OCI-LY3 (cell line): ENCODE results near the gene CACNA1C.

Experiments
- H2AFZ ChIP-seq: fragments of 200-600, 300-600 bp; shearing (Covaris generic); 2 replicates; pipeline ENCODE4 v1.6.0; 2014; ENCODE audit warnings: antibody characterized with exemption, low read depth, low read length
- H3K27ac ChIP-seq: fragments of 200-600, 300-600 bp; sonication (generic); 2 replicates; pipeline ENCODE4 v1.5.1; 2014; ENCODE audit warnings: mild to moderate bottlenecking, low read length, moderate library complexity, mixed read lengths
- H3K27me3 ChIP-seq: fragments of 200-600, 300-600 bp; sonication (generic); 2 replicates; pipeline ENCODE4 v1.6.1; 2014; ENCODE audit warnings: low read depth, low read length, mixed read lengths
- H3K36me3 ChIP-seq: fragments of 200-600, 300-600 bp; sonication (generic); replicated peaks from 2 replicates; pipeline ENCODE3; 2014; ENCODE audit warnings: low read depth, low read length, mixed read lengths
- H3K4me1 ChIP-seq: fragments of 300-600, 200-600 bp; sonication (generic); 2 replicates; pipeline ENCODE4 v1.6.1; 2014; ENCODE audit warnings: low read length, mixed read lengths
- H3K4me2 ChIP-seq: fragments of 200-600, 300-600 bp; sonication (generic); 2 replicates; pipeline ENCODE4 v1.6.1; 2014; ENCODE audit warnings: low read length, mixed read lengths
- H3K4me3 ChIP-seq: fragments of 300-600, 200-600 bp; sonication (generic); 2 replicates; pipeline ENCODE4 v1.5.1; 2014; ENCODE audit warnings: antibody characterized with exemption, mild to moderate bottlenecking, low read length, moderate library complexity
- H3K79me2 ChIP-seq: fragments of 300-600, 200-600 bp; shearing (Covaris generic); 2 replicates; pipeline ENCODE4 v1.6.1; 2014; ENCODE audit warnings: mild to moderate bottlenecking, low read length, mixed read lengths
- H3K9ac ChIP-seq: fragments of 300-600, 200-600 bp; shearing (Covaris generic); 2 replicates; pipeline ENCODE4 v1.6.0; 2014; ENCODE audit warnings: mild to moderate bottlenecking, low read length, moderate library complexity
- H3K9me3 ChIP-seq: fragments of 200-600, 300-600 bp; shearing (Covaris generic); 2 replicates; pipeline ENCODE4 v1.6.1; 2014; ENCODE audit warnings: low read length, mixed read lengths; ENCODE audit not compliant: insufficient read depth
- H4K20me1 ChIP-seq: fragments of 200-600, 300-600 bp; sonication (generic); 2 replicates; pipeline ENCODE4 v1.6.1; 2016; ENCODE audit warnings: low read length, mixed read lengths; ENCODE audit not compliant: insufficient read depth
- CTCF ChIP-seq: fragments of 200-600, 300-600 bp; sonication (generic); IDR thresholded peaks from 2 replicates; pipeline ENCODE4 v1.5.1; 2014; ENCODE audit warnings: antibody characterized with exemption, low read length, low read depth
- EZH2phosphoT487 ChIP-seq: fragments of 200-600 bp; shearing (Covaris generic); IDR thresholded peaks from 2 replicates; pipeline ENCODE4 v1.6.1; 2018; ENCODE audit warnings: antibody characterized with exemption, mixed run types, low read depth

Gene CACNA1C

GRCh38 chr12:2039034-2039433, 13.8 kb upstream of the CACNA1C start:
- Histone ChIP-seq H4K20me1 (no peaks in the 10 kb centered on the region), H3K27ac (no peak overlapping the region), H2AFZ (no peak overlapping the region), H3K27me3 (peaks cover 63% of the 10 kb centered on the region), H3K9me3 (no peaks in the 10 kb centered on the region), H3K4me3 (no peak overlapping the region), H3K9ac (no peak overlapping the region), H3K36me3 (no peaks in the 10 kb centered on the region), H3K4me2 (no peak overlapping the region), H3K79me2 (no peaks in the 10 kb centered on the region), H3K4me1 (peaks cover 10% of the 10 kb centered on the region)
- no peak for TF ChIP-seq CTCF
- TF ChIP-seq EZH2phosphoT487, result no peak

GRCh38 chr12:2043054-2043453, 9.7 kb upstream of the CACNA1C start:
- Histone ChIP-seq H3K4me3 (no peak overlapping the region), H3K79me2 (no peaks in the 10 kb centered on the region), H4K20me1 (no peaks in the 10 kb centered on the region), H3K9me3 (no peaks in the 10 kb centered on the region), H3K27ac (no peak overlapping the region), H3K36me3 (no peaks in the 10 kb centered on the region), H3K4me1 (no peaks in the 10 kb centered on the region), H3K4me2 (no peak overlapping the region), H3K9ac (no peak overlapping the region), H3K27me3 (peaks cover 57% of the 10 kb centered on the region), H2AFZ (no peak overlapping the region)
- TF ChIP-seq CTCF (no peak), EZH2phosphoT487 (no peak)

- no peak overlapping the region for H3K4me2 ChIP-seq
- peaks cover 57% of the 10 kb centered on the region for H3K27me3 ChIP-seq
- TF ChIP-seq CTCF (no peak), EZH2phosphoT487 (no peak)
- H4K20me1 ChIP-seq, result no peaks in the 10 kb centered on the region
- H3K36me3 ChIP-seq, result no peaks in the 10 kb centered on the region
- no peaks in the 10 kb centered on the region for H3K4me1 ChIP-seq
- no peaks in the 10 kb centered on the region for H3K79me2 ChIP-seq
- no peak overlapping the region for H2AFZ ChIP-seq
- no peak overlapping the region for H3K4me3 ChIP-seq
- H3K9me3 ChIP-seq, result no peaks in the 10 kb centered on the region
- H3K9ac ChIP-seq, result no peak overlapping the region
- H3K27ac ChIP-seq, result no peak overlapping the region
Measured at GRCh38 chr12:2044165-2044564, 8.6 kb upstream of the CACNA1C start.

GRCh38 chr12:2046957-2047356, 5.8 kb upstream of the CACNA1C start:
- no peak overlapping the region for H2AFZ ChIP-seq
- H3K79me2 ChIP-seq, result no peaks in the 10 kb centered on the region
- H3K27ac ChIP-seq, result no peak overlapping the region
- H3K27me3 ChIP-seq, result peaks cover 43% of the 10 kb centered on the region
- no peak overlapping the region for H3K4me2 ChIP-seq
- TF ChIP-seq CTCF, result no peak
- no peak for TF ChIP-seq EZH2phosphoT487
- no peak overlapping the region for H3K9ac ChIP-seq
- H3K36me3 ChIP-seq, result no peaks in the 10 kb centered on the region
- H3K4me3 ChIP-seq, result no peak overlapping the region
- H3K9me3 ChIP-seq, result no peaks in the 10 kb centered on the region
- no peaks in the 10 kb centered on the region for H4K20me1 ChIP-seq
- H3K4me1 ChIP-seq, result peaks cover 11% of the 10 kb centered on the region
